A549 (cell line): ENCODE measurements around the gene TRAPPC4. TPM values are rescaled to one million over a fixed set of nuclear protein-coding genes. Genes with fewer than 3 reads are reported as not detected.

Experiments used
- ATAC-seq, 2 experiments: fragments of 200-7000 bp in 1 of 2; fragments of >200 bp in 1 of 2; cut with Nextera tagmentation in 1 of 2; cut with Tn5 transposase in 1 of 2; 3 replicates each; pipeline versions ENCODE4 v1.8.0 to v1.9.1; 2018 to 2020; ENCODE audit warnings: mild to moderate bottlenecking in 1 of 2, moderate library complexity in 1 of 2
- CTCF ChIA-PET: fragments of 300-600 bp; sonication (Branson Sonifier 250); formaldehyde crosslinking; extraction: SDS; loops from one replicate; lab custom pipeline; 2021; ENCODE audit warnings: antibody characterized with exemption, inconsistent platforms; lab: Yijun Ruan, JAX
- POLR2A ChIA-PET: fragments of 350-600 bp; formaldehyde crosslinking; extraction: SDS; loops from one replicate; lab custom pipeline; 2021; ENCODE audit warnings: antibody characterized with exemption, inconsistent platforms; lab: Yijun Ruan, JAX
- DNase-seq, 2 experiments: peaks; one replicate each; pipeline versions ENCODE4 v3.0.0 to v3.0.0-alpha.2; 2011 to 2016; ENCODE audit warnings: low read depth in 1 of 2, low spot score in 1 of 2
- FAIRE-seq: peaks from 2 replicates; lab custom pipeline; 2011; peaks lifted over from hg19 to GRCh38; lab: Jason Lieb, UNC
- H3K27ac ChIP-seq, 2 experiments: fragments of >200 bp; sonication (Bioruptor Twin); formaldehyde crosslinking; 3 replicates each; pipeline ENCODE4 v1.5.1; 2016 to 2017
- H3K4me1 ChIP-seq: fragments of >200 bp; sonication (Bioruptor Twin); formaldehyde crosslinking; 3 replicates; pipeline ENCODE4 v1.6.1; 2016
- H3K4me2 ChIP-seq: fragments of >200 bp; sonication (Bioruptor Twin); formaldehyde crosslinking; 3 replicates; pipeline ENCODE4 v1.6.1; 2016
- H3K4me3 ChIP-seq: fragments of >200 bp; sonication (Bioruptor Twin); formaldehyde crosslinking; 3 replicates; pipeline ENCODE4 v1.5.1; 2016
- H3K9me3 ChIP-seq: fragments of >200 bp; sonication (Bioruptor Twin); formaldehyde crosslinking; 3 replicates; pipeline ENCODE4 v1.6.1; 2016
- CEBPB ChIP-seq, 2 experiments: fragments of >200 bp in 1 of 2; sonication (Bioruptor Twin) in 1 of 2; formaldehyde crosslinking in 1 of 2; IDR thresholded peaks; 2 replicates each; pipeline ENCODE4 v1.6.1; 2012 to 2016
- CHD4 ChIP-seq: fragments of 200-600 bp; sonication (generic); IDR thresholded peaks from 2 replicates; pipeline ENCODE4 v1.6.1; 2016; ENCODE audit warnings: antibody characterized with exemption, mild to moderate bottlenecking, borderline replicate concordance
- EHMT2 ChIP-seq: fragments of 200-600 bp; sonication (generic); IDR thresholded peaks from 2 replicates; pipeline ENCODE4 v1.6.1; 2016; ENCODE audit warnings: antibody characterized with exemption, low read depth, mild to moderate bottlenecking, moderate library complexity
- EP300 ChIP-seq, 2 experiments: fragments of >200 bp; sonication (Bioruptor Twin); formaldehyde crosslinking; IDR thresholded peaks; 2 replicates in 1 of 2; 3 replicates in 1 of 2; pipeline ENCODE4 v1.6.1; 2016 to 2017
- FOSL2 ChIP-seq, 2 experiments: fragments of 450-650 bp in 1 of 2; fragments of >200 bp in 1 of 2; sonication (Bioruptor Twin) in 1 of 2; formaldehyde crosslinking; IDR thresholded peaks; 2 replicates each; pipeline versions ENCODE4 v1.5.0 to v1.6.1; 2016 to 2020; ENCODE audit warnings: mild to moderate bottlenecking in 1 of 2, moderate library complexity in 1 of 2
- FOXS1 ChIP-seq: fragments of 250-450 bp; sonication (Bioruptor Pico); IDR thresholded peaks from 2 replicates; pipeline ENCODE4 v1.5.0; 2020; ENCODE audit warnings: mild to moderate bottlenecking, moderate library complexity
- GATA3 ChIP-seq: IDR thresholded peaks from 2 replicates; pipeline ENCODE4 v1.6.1; 2012; ENCODE audit warnings: borderline replicate concordance
- HOXB13 ChIP-seq: fragments of 250-450 bp; sonication (Bioruptor Pico); IDR thresholded peaks from 2 replicates; pipeline ENCODE4 v1.5.0; 2020; ENCODE audit warnings: low read depth, mild to moderate bottlenecking, moderate library complexity
- JUN ChIP-seq, 2 experiments: fragments of >200 bp; sonication (Bioruptor Twin); formaldehyde crosslinking; IDR thresholded peaks; 2 replicates in 1 of 2; 3 replicates in 1 of 2; pipeline ENCODE4 v1.6.1; 2016 to 2017
- JUNB ChIP-seq: fragments of >200 bp; sonication (Bioruptor Twin); formaldehyde crosslinking; IDR thresholded peaks from 2 replicates; pipeline ENCODE4 v1.6.1; 2016
- KDM1A ChIP-seq: fragments of 200-600 bp; sonication (generic); IDR thresholded peaks from 2 replicates; pipeline ENCODE4 v1.6.1; 2016; ENCODE audit warnings: low read depth, mild to moderate bottlenecking
- MYC ChIP-seq: IDR thresholded peaks from 2 replicates; pipeline ENCODE4 v1.6.1; 2012; ENCODE audit warnings: mild to moderate bottlenecking, inconsistent platforms, low read length, improper control_type of control experiment, borderline replicate concordance
- NPAS2 ChIP-seq: fragments of 250-450 bp; sonication (Bioruptor Pico); IDR thresholded peaks from 2 replicates; pipeline ENCODE4 v1.8.0; 2022; ENCODE audit warnings: mild to moderate bottlenecking, moderate library complexity, borderline replicate concordance
- SMC3 ChIP-seq: fragments of >200 bp; sonication (Bioruptor Twin); formaldehyde crosslinking; IDR thresholded peaks from 3 replicates; pipeline ENCODE4 v1.6.1; 2018; ENCODE audit warnings: inconsistent platforms
- SREBF2 ChIP-seq: fragments of 450-650 bp; IDR thresholded peaks from 2 replicates; pipeline ENCODE4 v1.6.1; 2014; ENCODE audit warnings: mild to moderate bottlenecking, moderate library complexity
- TP53 ChIP-seq: fragments of 250-450 bp; sonication (Bioruptor Pico); IDR thresholded peaks from 2 replicates; pipeline ENCODE4 v1.5.0; 2021; ENCODE audit warnings: mild to moderate bottlenecking, moderate library complexity
- ZNF302 ChIP-seq: fragments of 250-450 bp; sonication (Bioruptor Pico); IDR thresholded peaks from 2 replicates; pipeline ENCODE4 v1.9.0; 2021; ENCODE audit warnings: inconsistent platforms, mild to moderate bottlenecking, moderate library complexity
- WGBS: methylation state at CpG from one replicate; pipeline ENCODE4 v1.1.6; 2017; ENCODE audit errors: missing lambda C conversion rate; 5-methylcytosine and 5-hydroxymethylcytosine counted together
- polyA plus RNA-seq, 4 experiments: library from polyadenylated mRNA; depleted of rRNA in 3 of 4; stranded (reverse); fragments of >200 nt; fragmentation: RNase III in 1 of 4; extraction: RNeasy Plus Mini Kit Qiagen cat#74134 plus additional on column Dnase treatment in 1 of 4; gene quantifications; 2 replicates in 3 of 4; 3 replicates in 1 of 4; pipeline ENCODE4 v1.2.3, GENCODE V29; 2011 to 2017
- TF ChIP-seq, protein P1 (sequence below): fragments of 450-650 bp; IDR thresholded peaks from 2 replicates; pipeline ENCODE4 v1.6.1; 2014; ENCODE audit warnings: antibody characterized with exemption
- TF ChIP-seq, protein P2 (sequence below): fragments of 250-450 bp; sonication (Bioruptor Pico); IDR thresholded peaks from 2 replicates; pipeline ENCODE4 v1.5.0; 2021; ENCODE audit warnings: mild to moderate bottlenecking, moderate library complexity, borderline replicate concordance
- TF ChIP-seq, protein P3 (sequence below): IDR thresholded peaks from 2 replicates; pipeline ENCODE4 v1.6.1; 2012; ENCODE audit warnings: low read depth, borderline replicate concordance

Gene TRAPPC4
- polyA plus RNA-seq, 2 of the 4 experiments (the other 2 are of a cell fraction), result 71.6 to 77.7 TPM

DNA sequence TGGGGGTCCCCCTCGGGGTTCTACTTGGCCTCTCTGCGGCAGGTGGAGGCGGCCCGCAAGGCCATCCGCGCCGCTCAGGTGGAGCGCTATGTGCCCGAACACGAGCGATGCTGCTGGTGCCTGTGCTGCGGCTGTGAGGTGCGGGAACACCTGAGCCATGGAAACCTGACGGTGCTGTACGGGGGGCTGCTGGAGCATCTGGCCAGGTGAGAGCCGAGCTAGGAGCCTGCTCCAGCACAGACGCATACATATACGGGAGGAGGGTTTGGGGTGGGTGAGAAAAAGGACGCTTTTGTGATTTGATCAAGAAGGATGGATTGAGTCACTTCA, 20.2 kb upstream of the TRAPPC4 start:
- Histone ChIP-seq H3K4me3 (peak overlapping the region; percentile 97), H3K4me1 (peaks cover 28% of the 10 kb centered on the region), H3K27ac (peak overlapping the region; percentile 88 to 96), H3K4me2 (peak overlapping the region; percentile 99), H3K9me3 (no peaks in the 10 kb centered on the region)
- FAIRE-seq (no peak), DNase-seq (no peak), ATAC-seq (peak; percentile 54 to 57; a peak in 5 of 6 replicates)
- POLR2A ChIA-PET, result interaction anchor here (0.9 to 2.3 kb wide), 2 partner anchors 18 to 20 kb away, joined by 4 to 10 read pairs; partner anchors contain the start of genes RPS25 and TRAPPC4
- CTCF ChIA-PET, result interaction anchor here (1.2 to 1.4 kb wide), 3 partner anchors 33 to 58 kb away, joined by 3 to 5 read pairs (median 4); partner anchors contain the start of gene UPK2
- WGBS, result 0% methylated on average over 6 of the region's 19 CpGs
- TF ChIP-seq SMC3 (no peak), EP300 (IDR thresholded peaks at IDR 0.05) (no peak), JUN (IDR thresholded peaks at IDR 0.05) (no peak), CEBPB (IDR thresholded peaks at IDR 0.05) (no peak), TP53 (no peak), GATA3 (no peak), FOXS1 (CRISPR knock-in tag) (no peak), HOXB13 (CRISPR knock-in tag) (no peak), JUNB (no peak), SREBF2 (no peak), NPAS2 (CRISPR knock-in tag) (no peak), CHD4 (no peak)
- TF ChIP-seq, protein P1, sequence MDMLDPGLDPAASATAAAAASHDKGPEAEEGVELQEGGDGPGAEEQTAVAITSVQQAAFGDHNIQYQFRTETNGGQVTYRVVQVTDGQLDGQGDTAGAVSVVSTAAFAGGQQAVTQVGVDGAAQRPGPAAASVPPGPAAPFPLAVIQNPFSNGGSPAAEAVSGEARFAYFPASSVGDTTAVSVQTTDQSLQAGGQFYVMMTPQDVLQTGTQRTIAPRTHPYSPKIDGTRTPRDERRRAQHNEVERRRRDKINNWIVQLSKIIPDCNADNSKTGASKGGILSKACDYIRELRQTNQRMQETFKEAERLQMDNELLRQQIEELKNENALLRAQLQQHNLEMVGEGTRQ, result no peak

DNA sequence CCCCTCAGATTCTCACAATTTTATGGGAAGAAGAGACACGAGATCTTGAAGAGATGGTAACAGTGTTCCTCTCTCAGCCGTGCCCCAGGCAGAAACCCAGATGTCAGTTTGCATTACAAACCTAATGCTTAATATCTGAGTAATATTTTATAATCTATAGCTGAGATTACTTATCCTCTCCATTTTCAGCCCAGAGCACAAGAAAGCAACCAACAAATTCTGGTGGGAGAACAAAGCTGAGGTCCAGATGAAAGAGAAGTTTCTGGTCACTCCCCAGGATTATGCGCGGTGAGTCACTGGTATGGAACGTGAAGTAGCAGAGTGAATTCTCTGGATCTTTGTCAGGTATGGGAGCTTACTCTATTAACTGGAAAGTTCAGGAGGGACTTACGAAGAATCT, 19.7 kb upstream of the TRAPPC4 start:
- 3% methylated on average over 6 of the region's 6 CpGs for WGBS
- ChIA-PET POLR2A (interaction anchor here (0.9 to 2.3 kb wide), 3 partner anchors 17 to 88 kb away, joined by 4 to 10 read pairs (median 7); partner anchors contain the start of genes RPS25 and TRAPPC4), CTCF (interaction anchor here (1.2 kb wide), 1 partner anchor 42 kb away, joined by 3 read pairs; the partner anchor contains the start of gene UPK2)
- Histone ChIP-seq H3K4me2 (peak overlapping the region; percentile 99), H3K9me3 (no peaks in the 10 kb centered on the region), H3K4me3 (peak overlapping the region; percentile 97), H3K4me1 (peaks cover 28% of the 10 kb centered on the region), H3K27ac (peak overlapping the region; percentile 88 to 96)
- FAIRE-seq, result no peak
- ATAC-seq, result peak; percentile 55 to 59; a peak in 5 of 6 replicates
- DNase-seq, result peak; percentile 38 to 50
- no peak for TF ChIP-seq MYC
- TF ChIP-seq, protein P1, result no peak
- TF ChIP-seq, protein P2, sequence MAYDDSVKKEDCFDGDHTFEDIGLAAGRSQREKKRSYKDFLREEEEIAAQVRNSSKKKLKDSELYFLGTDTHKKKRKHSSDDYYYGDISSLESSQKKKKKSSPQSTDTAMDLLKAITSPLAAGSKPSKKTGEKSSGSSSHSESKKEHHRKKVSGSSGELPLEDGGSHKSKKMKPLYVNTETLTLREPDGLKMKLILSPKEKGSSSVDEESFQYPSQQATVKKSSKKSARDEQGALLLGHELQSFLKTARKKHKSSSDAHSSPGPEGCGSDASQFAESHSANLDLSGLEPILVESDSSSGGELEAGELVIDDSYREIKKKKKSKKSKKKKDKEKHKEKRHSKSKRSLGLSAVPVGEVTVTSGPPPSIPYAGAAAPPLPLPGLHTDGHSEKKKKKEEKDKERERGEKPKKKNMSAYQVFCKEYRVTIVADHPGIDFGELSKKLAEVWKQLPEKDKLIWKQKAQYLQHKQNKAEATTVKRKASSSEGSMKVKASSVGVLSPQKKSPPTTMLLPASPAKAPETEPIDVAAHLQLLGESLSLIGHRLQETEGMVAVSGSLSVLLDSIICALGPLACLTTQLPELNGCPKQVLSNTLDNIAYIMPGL (CRISPR knock-in tag), result no peak
- no peak for TF ChIP-seq HOXB13 (CRISPR knock-in tag)
- no peak for TF ChIP-seq EHMT2
- TF ChIP-seq TP53, result no peak
- TF ChIP-seq FOSL2 (IDR thresholded peaks at IDR 0.05), result peak; percentile 34; the same call in 1 of the 2 replicates
- peak; percentile 69 for TF ChIP-seq FOSL2 (CRISPR knock-in tag; IDR thresholded peaks at IDR 0.05)

DNA sequence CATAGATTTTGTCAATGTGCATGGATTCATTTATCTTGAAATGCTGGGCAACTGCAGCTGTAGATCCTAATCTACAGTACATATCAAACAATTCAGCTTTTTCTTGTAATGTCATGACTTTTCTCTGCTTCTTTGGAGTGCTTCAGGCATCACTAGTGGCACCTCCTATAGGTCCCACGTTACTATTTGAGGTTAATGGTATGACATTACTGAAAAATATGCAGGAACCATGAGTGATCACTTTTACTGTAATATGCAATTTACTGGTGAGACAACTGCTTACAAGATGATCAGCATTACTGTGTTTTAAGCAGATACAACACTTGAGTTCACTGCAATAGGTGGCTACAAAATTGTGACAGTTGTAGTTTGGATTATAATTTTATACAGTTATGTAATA, 17.7 kb upstream of the TRAPPC4 start:
- no peak overlapping the region for H3K4me3 ChIP-seq
- no peak overlapping the region for H3K27ac ChIP-seq
- FAIRE-seq (no peak), DNase-seq (no peak), ATAC-seq (no peak)
- ChIA-PET POLR2A (no interaction called here), CTCF (interaction anchor here (1.0 kb wide), 1 partner anchor 13 kb away, joined by 6 read pairs; no protein-coding TSS in a partner anchor)
- no peaks in the 10 kb centered on the region for H3K9me3 ChIP-seq
- TF ChIP-seq, protein P3, sequence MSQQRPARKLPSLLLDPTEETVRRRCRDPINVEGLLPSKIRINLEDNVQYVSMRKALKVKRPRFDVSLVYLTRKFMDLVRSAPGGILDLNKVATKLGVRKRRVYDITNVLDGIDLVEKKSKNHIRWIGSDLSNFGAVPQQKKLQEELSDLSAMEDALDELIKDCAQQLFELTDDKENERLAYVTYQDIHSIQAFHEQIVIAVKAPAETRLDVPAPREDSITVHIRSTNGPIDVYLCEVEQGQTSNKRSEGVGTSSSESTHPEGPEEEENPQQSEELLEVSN, result no peak
- TF ChIP-seq KDM1A (no peak), ZNF302 (CRISPR knock-in tag) (no peak)
- WGBS, result 24% methylated on average over 1 of the region's 1 CpG
- H3K4me2 ChIP-seq, result no peak overlapping the region
- peaks cover 28% of the 10 kb centered on the region for H3K4me1 ChIP-seq
